Prostate gland (tissue), 2 donors: ENCODE measurements around the gene MDH1. TPM values are rescaled to one million over a fixed set of nuclear protein-coding genes. Genes with fewer than 3 reads are reported as not detected.
"Not testable (repeated sequence)": the region's sequence is repeated elsewhere in the genome, so short reads cannot be mapped to it uniquely, and the experiment has no call there.

Source experiments
- DNase-seq: peaks from one replicate; pipeline ENCODE4 v3.0.0-alpha.2; 2019; ENCODE audit warnings: low spot score
- H3K27ac ChIP-seq, 2 donors: fragments of 200-600 bp; sonication (generic); 2 replicates each; pipeline ENCODE4 v1.5.1; 2017 to 2019
- H3K27me3 ChIP-seq: fragments of 200-600 bp; sonication (generic); replicated peaks from 2 replicates; pipeline ENCODE4 v1.5.1; 2019; ENCODE audit not compliant: insufficient read depth
- H3K36me3 ChIP-seq, 2 donors: fragments of 200-600 bp; sonication (generic); 1 replicate in 1 of 2; 2 replicates in 1 of 2; pipeline versions ENCODE4 v1.5.1 to v1.8.1; 2017 to 2019
- H3K4me1 ChIP-seq: fragments of 200-600 bp; sonication (generic); replicated peaks from 2 replicates; pipeline ENCODE4 v1.5.1; 2019
- H3K4me3 ChIP-seq, 2 donors: fragments of 200-600 bp; sonication (generic); 2 replicates each; pipeline ENCODE4 v1.5.1; 2017 to 2019
- H3K9me3 ChIP-seq: fragments of 200-600 bp; sonication (generic); 2 replicates; pipeline ENCODE4 v1.5.1; 2017
- CTCF ChIP-seq, 4 experiments: fragments of 200-600 bp in 2 of 4; fragments of 450-650 bp in 2 of 4; sonication (generic) in 2 of 4; IDR thresholded peaks; 1 replicate in 3 of 4; 2 replicates in 1 of 4; pipeline ENCODE4 v1.5.1; 2016 to 2019; ENCODE audit warnings: antibody characterized with exemption in 4 of 4, mild to moderate bottlenecking in 2 of 4, moderate library complexity in 2 of 4
- POLR2A ChIP-seq: fragments of 450-650 bp; IDR thresholded peaks from one replicate; pipeline ENCODE4 v1.6.1; 2016; ENCODE audit warnings: antibody characterized with exemption, mild to moderate bottlenecking
- POLR2AphosphoS5 ChIP-seq: sonication (generic); formaldehyde crosslinking; IDR thresholded peaks from one replicate; pipeline ENCODE4 v1.6.1; 2017; ENCODE audit warnings: antibody characterized with exemption
- WGBS: methylation state at CpG from one replicate; pipeline ENCODE4 v1.1.5; 2018; 5-methylcytosine and 5-hydroxymethylcytosine counted together
- intact Hi-C: fragments of 100-400 bp; cut with DNase I; formaldehyde crosslinking; loops from one replicate; pipeline ENCODE4 v1.14.2; 2022
- total RNA-seq, 2 donors: library from RNA; depleted of rRNA; stranded (reverse); fragments of >200 nt; gene quantifications; one replicate each; pipeline ENCODE4 v1.1.0, GENCODE V29; 2016

Gene MDH1
- total RNA-seq, 2 donors from 2014 or later, result 120 to 160 TPM

GRCh38 chr2:63553049-63553448 lies 35.7 kb upstream of the MDH1 start:
- Histone ChIP-seq H3K9me3 (no peaks in the 10 kb centered on the region), H3K4me1 (no peaks in the 10 kb centered on the region), H3K4me3 (no peak overlapping the region), H3K27me3 (no peaks in the 10 kb centered on the region), H3K36me3 (no peaks in the 10 kb centered on the region), H3K27ac (no peak overlapping the region)
- intact Hi-C loops, result no loop called here
- 20% methylated on average over 4 of the region's 4 CpGs for WGBS
- no peak for TF ChIP-seq CTCF (IDR thresholded peaks at IDR 0.05)
- no peak for TF ChIP-seq POLR2A
- TF ChIP-seq POLR2AphosphoS5, result no peak
- DNase-seq, result no peak

- Histone ChIP-seq H3K36me3 (no peaks in the 10 kb centered on the region), H3K4me1 (no peaks in the 10 kb centered on the region), H3K27me3 (no peaks in the 10 kb centered on the region), H3K27ac (no peak overlapping the region), H3K9me3 (no peaks in the 10 kb centered on the region), H3K4me3 (no peak overlapping the region)
- no peak for TF ChIP-seq CTCF (IDR thresholded peaks at IDR 0.05)
- no peak for TF ChIP-seq POLR2A
- no peak for TF ChIP-seq POLR2AphosphoS5
- no peak for DNase-seq
- intact Hi-C loops, result no loop called here
- WGBS, result 97% methylated on average over 6 of the region's 7 CpGs
Observed at GRCh38 chr2:63555299-63555698, 33.5 kb upstream of the MDH1 start.

- Histone ChIP-seq H3K4me1 (no peaks in the 10 kb centered on the region), H3K36me3 (no peaks in the 10 kb centered on the region), H3K9me3 (no peaks in the 10 kb centered on the region), H3K27ac (no peak overlapping the region), H3K4me3 (no peak overlapping the region), H3K27me3 (no peaks in the 10 kb centered on the region)
- TF ChIP-seq CTCF (IDR thresholded peaks at IDR 0.05), result no peak
- no peak for TF ChIP-seq POLR2AphosphoS5
- TF ChIP-seq POLR2A, result no peak
- 76% methylated on average over 3 of the region's 3 CpGs for WGBS
- DNase-seq, result no peak
- intact Hi-C loops, result no loop called here
Observed at GRCh38 chr2:63555931-63556330, 32.8 kb upstream of the MDH1 start.

GRCh38 chr2:63557819-63558218 lies 30.9 kb upstream of the MDH1 start:
- H3K36me3 ChIP-seq, H3K4me1 ChIP-seq, H3K4me3 ChIP-seq, H3K9me3 ChIP-seq, H3K27ac ChIP-seq, DNase-seq, intact Hi-C loops, H3K27me3 ChIP-seq: not testable (repeated sequence)

GRCh38 chr2:63558922-63559321 lies 29.8 kb upstream of the MDH1 start:
- DNase-seq, intact Hi-C loops, H3K27me3 ChIP-seq, H3K36me3 ChIP-seq, H3K4me3 ChIP-seq, H3K4me1 ChIP-seq, H3K27ac ChIP-seq, H3K9me3 ChIP-seq: not testable (repeated sequence)
- 99% methylated on average over 3 of the region's 3 CpGs for WGBS

GRCh38 chr2:63562751-63563150 lies 26.0 kb upstream of the MDH1 start:
- DNase-seq, result no peak
- Histone ChIP-seq H3K27ac (no peak overlapping the region), H3K9me3 (no peaks in the 10 kb centered on the region), H3K4me1 (no peaks in the 10 kb centered on the region), H3K27me3 (no peaks in the 10 kb centered on the region), H3K36me3 (no peaks in the 10 kb centered on the region), H3K4me3 (no peak overlapping the region)
- TF ChIP-seq POLR2AphosphoS5 (no peak), CTCF (IDR thresholded peaks at IDR 0.05) (no peak), POLR2A (no peak)
- intact Hi-C loops, result no loop called here
